HPDE6-E6E7 (cell line): Measurements from ENCODE around the gene L3MBTL3.

Source experiments
- DNase-seq: peaks from one replicate; pipeline ENCODE4 v3.0.0; 2011; ENCODE audit warnings: missing footprints; ENCODE audit errors: extremely low spot score

The L3MBTL3 gene

DNA sequence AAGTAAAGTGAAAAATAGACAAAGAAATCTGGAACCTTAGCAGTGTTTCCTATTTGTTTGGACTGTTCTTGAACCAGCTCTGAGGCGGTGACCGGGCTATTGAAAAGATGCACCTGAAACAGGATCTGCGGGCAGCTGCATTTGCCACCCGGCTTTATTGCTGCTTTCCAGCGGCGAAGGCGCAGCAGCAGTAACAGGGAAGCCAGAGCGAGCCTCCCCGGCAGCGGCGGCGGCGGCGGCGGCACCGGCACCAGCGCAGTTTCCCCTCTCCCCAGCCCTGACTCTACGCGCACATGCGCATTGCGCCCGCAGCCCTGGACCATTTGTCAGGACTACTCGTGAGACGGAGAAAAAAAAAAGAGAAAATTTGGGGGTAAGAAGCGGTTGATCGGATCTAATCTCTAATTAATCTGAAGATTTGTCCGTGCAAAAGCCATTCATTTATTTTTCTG, at the start of gene L3MBTL3:
TSS of gene L3MBTL3 (plus strand) at position 290 of the 452 bp plus-strand sequence. CDS start 24,119 bp downstream, outside the sequence.
- DNase-seq = peak; percentile 89

DNA sequence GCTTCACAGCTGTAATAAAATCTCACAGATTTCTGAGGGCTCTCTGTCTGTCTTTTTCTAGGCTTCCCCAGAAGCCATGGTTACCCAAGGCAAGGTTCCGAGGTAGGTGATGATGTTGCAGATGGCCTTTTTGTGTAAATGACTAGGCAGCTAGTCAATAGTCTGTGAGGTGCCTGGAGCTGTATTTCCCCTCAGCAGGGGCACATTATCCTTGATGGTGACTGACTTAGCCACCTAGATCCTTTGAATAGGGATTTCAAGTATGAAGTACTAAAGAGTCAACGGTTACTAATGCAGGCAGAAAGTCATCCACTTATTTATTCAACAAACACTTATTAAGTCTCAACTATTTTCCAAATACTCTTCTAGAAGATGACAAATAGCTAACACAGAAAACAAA, 49.3 kb upstream of the L3MBTL3 start:
- DNase-seq = no peak

DNA sequence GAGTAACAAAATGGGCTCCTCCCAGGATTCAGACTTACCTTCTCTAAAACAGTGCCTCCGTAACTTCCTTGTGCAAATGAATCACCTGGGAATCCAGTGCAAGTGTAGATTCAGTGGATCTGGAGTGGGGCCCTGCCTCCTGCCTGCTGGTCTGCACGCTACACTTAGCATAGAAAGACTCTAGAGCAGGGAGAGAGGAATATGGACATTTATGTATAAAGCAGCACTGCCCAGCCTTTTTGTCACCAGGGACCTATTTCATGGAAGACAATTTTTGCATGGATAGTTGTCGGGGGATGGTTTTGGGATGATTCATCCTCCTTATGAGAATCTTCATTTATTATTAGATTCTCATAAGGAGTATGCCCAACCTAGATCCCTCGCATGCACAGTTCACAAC, 42.3 kb upstream of the L3MBTL3 start:
- DNase-seq = no peak

DNA sequence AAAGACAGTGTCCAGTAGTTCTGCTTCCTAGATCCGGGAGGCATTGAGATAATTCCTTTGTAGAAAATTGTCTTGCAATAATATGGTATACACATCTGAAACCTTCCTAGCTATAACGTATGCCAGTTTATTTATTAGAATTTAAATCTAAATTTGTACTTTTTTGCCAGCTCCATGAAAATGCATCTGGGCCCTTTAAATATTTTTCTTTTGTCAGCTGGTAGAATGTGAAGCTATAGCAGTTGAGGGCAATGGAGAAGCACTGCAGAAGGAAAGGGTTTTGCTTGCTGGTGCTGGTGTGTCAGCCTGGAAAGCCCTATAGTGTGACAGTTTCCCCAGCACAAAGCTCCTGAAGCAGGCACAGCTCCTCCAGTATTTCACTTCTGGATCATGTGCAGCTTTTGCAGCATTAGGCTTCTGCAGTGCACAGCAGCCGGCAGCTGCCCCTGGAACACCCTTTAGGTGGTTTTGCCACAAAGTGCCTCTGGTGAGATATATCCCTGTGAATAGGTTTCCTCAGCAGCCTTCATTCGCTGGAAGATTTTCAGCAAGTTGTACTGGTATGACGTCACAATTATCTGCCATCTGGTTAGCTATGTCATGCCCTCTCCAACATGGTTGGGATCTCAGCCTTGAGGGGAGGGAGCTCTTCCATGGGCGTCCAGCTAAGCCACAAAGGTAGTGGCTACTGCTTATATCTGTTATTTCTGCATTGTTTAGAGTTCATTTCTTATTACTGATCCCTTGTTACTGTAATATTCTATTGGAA, 40.0 kb upstream of the L3MBTL3 start:
- no peak for DNase-seq

DNA sequence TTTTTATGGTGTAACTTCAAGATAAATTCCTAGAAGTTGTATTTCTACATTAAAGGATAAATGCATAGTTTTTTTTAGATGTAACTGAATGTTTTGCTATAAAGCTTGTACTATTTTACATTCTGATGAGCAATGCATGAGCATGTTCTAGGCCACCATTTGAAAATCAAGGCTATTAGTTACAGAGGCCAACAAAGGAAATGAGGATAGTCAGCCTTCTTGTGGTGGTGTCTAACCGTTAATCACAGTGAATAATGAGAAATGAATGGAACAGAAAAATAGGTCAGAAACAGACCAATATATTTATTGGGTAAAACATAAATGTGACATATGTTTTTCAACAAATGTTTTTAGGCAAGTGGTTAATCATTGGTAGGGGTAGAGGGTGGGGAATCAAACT, 37.6 kb upstream of the L3MBTL3 start:
- no peak for DNase-seq

DNA sequence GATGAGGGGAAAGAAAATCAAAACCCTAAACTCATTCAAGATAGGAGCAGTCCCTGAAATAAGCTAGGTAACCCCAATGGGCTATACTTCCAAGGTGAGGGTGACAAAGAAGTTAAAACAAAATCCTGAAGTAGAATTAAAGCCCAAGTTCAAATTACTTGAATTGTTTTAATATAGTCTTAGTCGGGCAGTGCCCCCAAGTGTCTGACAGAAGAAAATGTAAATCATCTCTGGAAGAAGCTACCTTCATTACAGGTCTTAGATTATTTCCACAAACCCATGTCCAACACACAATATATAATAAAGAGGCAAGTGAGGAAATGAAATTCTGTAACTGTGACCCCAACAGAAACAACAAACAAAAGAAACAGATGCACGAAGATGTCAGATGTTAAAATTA, 36.8 kb upstream of the L3MBTL3 start:
- DNase-seq = no peak

DNA sequence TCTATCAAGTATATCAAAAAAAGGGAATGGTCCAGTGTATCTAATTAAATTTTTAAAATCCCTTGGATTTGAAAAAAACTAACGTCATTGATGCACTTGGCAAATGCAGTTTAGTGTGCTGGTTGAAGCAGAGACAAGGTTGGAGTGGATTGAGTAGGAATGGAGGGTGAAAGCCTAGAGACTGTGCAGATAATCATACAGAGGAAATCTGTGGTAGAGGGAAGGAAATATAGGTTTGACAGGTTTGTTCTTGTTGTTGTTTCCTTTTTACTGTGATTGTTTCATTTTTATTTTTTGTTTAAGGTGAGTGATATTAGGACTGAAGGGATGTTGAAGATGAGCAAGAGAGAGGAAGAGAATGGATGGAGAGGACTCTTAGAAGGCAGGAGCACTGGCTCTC, 29.0 kb upstream of the L3MBTL3 start:
- DNase-seq = no peak

DNA sequence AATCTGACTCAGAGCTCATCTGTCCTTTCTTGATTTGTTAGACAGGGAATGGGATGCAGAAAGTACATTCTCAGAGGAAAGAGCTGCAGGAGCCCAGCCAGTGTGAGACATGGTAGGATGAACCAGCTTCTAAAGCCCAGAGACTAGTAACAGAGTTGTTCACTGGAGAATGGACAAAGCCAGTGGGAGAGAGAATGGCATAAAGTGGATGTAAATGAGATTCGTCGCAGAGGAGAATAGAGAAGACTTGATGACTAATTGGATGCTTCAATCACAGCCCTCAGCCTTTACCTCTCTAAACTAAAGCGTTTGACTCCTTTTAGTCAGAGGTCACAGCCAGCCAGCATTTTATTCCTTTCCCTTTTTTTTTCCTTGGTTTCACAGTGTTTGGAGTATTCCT, 25.5 kb upstream of the L3MBTL3 start:
- no peak for DNase-seq

DNA sequence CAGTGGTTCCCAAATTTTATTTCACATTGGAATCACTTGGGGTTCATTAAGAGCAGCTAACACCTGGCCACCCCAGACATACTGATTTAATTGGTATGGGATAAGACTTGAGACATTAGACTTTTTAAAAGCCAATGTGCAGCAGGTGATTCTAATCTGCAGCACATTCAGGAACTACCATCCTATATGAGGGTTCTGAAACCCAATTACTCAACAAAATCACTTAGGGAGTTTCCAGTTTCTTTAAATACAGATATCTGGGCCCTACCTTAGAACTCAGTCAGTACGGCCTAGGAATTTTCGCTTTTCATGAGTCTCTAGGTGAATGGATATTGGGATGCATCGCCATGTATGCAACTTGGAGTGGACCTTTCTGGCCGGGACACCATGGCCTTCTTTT, 24.0 kb upstream of the L3MBTL3 start:
- no peak for DNase-seq

DNA sequence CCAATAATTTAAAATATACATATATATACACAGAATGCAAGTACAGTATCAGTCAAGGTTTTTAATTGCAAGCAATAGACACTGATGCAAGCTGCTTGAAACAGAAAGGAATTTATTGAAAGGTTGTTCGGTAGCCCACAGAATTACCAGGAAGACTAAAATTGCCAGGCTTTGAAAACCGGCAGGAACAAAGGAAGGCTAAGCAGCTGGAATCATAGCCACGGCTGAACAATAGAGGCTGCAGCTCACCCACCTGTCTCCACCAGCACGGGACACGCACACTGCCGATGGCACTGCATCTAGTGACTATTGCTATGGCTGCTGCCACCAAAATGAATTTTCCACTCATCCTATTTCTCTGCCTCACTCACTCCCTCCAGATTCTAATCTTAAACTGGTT, 22.0 kb upstream of the L3MBTL3 start:
- no peak for DNase-seq

DNA sequence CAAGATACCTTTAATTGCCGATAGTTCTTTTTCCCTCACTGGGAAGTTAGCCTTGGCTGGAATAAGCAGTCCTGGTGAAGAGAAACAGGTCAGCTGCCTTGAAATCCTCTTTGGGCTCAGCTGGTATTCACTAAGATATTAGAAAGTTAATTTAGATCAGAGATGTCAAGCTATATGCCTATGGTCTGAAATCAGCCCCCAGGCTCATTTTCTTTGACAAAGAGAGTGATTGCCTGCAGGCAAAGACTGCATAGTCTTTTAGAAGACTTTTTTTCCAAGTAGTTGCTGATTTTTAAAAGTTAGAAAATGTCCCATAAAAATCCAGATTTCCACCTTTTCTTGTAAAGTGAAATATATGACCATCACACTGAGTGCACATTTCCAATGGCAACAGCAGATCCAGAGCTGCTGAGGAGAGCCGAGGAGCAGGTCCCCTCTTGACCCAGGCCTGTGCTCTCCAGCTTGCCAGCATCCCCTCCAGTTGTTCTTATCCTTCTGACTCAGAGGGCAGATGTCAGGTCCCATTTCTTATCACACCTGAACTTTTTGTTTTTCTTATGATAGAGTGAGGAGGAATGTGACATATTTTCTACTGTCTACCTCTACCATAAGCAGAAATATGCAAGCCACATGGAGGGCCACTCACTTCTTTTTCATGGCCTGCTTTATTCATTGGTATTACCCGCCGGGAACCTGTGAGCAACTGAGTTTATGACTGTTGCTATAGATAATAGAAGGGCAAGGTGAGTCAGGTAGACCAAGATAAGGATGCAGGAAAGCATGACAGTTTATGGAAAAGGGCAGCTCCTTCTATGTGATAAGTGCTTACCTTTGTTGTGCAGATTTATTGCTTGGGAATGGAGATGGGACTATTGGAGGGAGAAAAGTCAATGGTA, 17.6 kb upstream of the L3MBTL3 start:
- DNase-seq = no peak

DNA sequence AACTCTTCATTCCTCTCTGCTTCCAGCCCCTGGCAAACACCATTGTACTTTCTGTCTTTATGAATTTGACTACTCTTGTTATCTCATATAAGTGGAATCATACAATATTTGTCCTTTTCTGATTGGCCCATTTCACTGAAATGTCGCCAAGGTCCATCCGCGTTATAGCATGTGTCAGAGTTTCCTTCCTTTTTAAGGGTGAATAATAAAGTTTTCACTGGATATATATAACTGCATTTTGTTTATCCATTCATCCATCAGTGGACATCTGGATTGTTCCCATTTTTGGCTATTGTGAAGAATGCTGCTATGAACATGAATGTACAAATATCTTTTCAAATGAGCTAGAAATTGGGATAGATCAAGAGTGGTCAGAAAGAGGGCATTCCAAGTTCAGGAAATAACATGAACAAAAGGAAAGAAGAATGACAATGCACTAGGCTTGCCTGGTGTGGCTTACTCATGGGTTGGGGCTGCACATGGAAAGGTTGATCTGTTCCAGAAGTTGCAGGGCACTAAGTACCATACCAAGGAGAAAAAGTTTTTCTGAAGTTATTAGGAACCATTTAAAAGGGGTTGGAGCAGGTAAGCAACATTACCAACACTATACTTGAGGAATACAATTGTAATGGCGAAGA, 10.0 kb upstream of the L3MBTL3 start:
- DNase-seq = no peak

DNA sequence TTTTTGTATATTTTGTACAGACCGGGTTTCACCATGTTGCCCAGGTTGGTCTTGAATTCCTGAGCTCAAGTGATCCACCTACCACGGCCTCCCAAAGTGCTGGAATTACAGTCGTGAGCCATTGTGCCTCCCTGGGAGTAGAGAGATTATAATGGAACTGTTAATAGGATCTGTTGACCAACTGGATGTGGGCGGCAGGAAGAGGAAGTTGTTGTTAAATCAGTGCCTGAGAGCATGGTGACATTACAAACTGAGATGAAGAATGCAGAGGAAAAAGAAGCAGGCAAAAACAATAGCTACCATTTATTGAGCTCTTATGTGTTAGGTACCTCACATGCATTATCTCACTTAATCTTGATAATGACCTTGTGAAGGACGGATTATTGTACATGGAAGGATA, 9.2 kb upstream of the L3MBTL3 start:
- DNase-seq = no peak

DNA sequence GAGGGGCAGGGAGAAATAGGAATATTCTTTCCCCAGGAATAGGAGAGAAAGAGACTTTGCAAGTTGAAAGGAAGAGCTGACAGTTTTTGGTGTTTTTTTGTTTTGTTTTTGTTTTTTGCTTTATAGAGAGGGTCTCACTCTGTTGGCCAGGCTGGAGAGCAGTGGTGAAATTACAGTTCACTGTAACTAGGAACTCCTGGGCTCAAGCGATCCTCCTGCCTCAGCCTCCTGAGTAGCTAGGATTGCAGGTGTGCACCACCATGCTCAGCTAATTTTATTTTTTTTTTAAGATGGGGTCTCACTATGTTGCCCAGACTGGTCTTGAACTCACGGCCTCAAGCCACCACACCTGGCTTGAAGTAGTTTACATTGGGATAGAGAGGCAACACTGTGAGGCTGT, 8.0 kb upstream of the L3MBTL3 start:
- DNase-seq = no peak

DNA sequence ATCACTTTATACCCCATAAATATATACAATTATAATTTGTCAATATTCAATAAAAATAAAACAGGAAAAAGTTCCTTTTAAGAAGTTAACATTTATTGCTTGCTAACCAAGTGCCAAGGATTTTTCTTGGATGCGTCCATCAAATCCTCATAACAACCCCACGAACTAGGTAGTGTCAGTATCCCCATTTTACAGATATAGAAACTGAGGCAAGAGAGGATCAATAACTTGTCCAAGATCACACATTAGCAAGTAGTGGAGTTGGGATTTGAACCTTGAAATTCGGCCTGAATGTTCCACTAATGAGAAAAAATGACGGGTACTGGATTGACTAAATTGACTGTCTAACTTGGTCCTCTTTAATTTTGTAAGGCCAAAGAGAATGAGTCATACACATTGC, 5.7 kb upstream of the L3MBTL3 start:
- no peak for DNase-seq

DNA sequence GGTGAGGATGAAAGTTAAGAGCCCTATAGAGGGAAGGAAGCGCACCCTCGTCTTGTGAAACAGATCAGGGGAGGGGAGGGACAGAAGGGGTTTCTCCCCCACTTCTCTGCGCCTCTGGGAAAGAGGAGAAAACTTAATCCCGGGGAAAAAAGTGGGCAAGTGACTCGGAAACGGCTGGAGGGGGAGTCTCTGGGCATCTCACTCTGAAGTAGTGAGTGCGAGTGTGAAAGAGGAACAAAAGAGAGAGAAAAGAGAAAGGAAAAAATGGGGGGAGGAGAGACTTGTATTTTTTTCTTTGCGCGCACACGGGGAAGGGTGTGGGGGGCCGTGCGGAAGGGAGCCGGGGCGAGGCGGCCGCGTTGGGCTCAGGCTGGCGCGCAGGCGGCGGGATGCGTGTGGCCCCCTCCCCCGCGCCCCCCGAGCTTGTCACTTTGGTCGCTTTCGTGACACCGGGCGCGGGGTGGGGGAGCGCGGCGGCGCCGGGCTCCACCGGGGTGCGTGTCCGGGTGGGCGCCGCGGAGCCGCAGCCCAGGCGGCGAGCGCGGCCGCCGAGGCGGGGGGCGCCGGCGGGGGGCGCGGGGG, 454 bp downstream of the L3MBTL3 start:
- no peak for DNase-seq

DNA sequence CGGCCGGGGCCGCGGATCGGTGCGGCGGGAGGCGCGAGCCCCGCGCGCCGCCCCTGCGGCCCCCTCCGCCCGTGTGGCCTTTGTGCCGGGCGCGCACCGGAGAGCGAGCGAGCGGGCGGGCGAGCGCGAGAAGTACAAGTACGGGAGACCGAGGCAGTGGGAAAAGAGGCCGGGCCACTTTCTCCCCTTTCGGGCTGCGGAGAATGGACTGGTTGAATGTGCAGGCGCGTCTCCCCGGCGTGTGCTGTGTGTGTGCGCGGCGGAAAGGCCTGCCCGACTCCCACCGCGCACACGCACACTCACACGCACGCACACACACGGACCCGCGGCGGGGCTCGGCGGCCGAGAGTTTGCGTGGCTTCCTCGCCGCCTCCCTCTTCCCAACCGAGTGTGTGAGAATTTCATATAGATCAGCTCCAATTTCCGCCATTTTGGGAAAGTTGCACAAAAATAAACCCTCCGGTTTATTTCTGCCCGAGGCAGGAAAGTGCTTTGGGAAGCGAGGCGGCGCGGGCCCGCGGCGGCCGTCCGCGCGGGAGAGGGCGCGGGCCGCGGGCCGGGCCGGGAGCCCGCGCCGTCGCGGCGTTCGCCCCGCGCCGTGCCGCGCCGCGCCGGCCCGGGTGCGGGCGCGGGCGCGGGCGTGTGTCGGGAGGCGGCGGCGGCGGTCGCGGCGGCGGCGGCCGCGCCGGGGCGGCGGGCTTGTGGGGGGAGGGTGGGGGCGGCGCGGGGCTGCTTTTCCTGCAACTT, 1.1 kb downstream of the L3MBTL3 start:
- DNase-seq = no peak

DNA sequence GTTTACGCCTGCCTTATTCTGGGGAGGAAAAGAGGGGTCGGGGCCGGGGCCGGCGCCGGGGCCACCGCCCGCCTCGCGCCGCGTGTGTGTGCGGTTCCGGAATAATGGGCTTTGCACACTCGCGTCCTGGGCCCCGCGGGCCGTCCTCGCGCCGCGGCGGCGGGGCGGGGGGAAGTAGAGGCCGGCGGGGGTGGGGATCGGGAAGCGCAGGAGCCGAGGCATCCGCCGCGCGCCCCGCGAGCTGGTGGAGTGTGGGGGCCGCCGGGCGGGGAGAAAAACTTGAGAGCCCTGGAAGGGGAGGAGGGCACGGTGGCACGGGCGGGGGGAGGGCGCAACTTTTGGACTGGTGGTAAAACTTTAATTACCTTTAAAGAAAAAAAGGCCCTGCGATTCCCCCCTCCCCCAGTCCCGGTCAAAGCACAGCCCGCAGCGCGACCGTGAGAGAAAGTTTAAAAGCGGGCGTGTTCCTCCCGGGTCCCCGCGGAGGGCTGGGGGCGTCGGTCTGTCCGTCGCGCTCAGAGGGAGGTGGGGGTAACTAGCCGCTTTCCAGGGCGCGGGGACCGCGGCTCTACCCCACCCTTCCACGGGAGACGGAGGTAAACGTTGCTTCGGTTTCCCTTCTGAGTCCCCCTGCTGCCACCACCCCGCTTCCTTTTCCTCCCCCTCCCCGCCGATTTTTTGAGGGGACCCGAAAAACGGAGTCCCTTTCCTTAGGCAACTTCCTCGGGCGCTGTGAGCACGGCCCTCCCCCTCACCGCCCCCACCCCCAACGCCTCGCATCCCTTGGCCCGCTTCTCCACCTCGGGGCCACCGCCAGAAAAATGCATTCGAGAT, 1.9 kb downstream of the L3MBTL3 start:
- no peak for DNase-seq

DNA sequence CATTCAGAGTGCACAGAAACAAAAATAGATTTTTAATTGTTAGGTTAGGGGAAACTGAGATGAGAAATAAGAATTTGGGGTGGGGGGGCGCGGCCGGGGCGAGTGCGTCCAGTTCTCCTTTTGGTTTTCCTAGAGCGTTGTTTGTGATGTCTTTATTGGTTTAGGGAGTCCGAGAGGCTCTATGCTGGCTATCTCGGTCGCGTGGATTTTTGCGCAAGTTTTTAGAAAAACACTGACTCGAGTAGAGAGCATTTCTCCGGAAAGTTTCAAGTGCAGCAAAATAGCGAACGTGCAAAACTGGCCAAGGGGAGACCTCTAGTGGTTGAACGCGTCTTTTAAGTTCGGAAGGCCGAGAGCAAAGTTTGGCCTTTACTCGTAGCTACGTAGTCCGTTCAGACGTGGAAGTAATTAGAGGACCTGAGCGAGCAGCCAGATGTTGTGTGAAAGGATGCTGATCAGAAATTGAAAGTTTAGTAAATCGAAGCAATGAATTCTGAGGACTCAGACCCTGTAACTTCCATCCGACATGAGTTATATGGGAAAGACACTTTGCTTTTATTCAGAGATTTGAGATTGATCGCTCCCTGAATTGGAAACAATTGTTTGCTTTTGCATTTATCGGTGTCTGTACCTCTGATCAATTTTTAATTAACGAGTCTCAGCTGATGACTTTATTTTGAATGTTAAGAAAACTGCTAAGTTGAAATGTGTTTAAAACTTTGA, 2.7 kb downstream of the L3MBTL3 start:
- DNase-seq = peak; percentile 63

DNA sequence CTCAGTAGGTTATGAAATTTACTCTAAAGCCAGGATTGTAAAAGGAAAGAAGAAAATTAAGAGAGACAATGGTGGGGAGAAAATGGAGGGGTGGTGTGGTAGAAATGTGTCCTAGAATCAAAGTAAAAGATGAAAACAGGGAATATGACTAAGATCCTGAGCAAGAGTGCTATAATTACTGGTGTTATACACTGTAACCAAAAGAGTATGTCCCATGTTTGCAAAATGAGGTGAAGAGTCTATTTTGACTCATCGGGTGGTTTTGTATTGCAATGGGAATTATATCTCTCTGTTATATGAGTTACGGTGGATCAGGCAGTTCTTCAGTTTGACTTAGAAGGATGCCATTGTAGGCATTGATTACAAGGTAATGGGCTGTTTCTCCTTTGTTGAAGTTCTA, 8.5 kb downstream of the L3MBTL3 start:
- no peak for DNase-seq
